OCI-LY1 (cell line): ENCODE data around the gene HPD.

Experiments used
- H2AFZ ChIP-seq: fragments of 200-600 bp; sonication (generic), shearing (Covaris generic); 2 replicates; pipeline ENCODE4 v1.6.0; 2014; ENCODE audit warnings: antibody characterized with exemption, mild to moderate bottlenecking, low read length
- H3F3A ChIP-seq: fragments of 200-600 bp; sonication (generic), shearing (Covaris generic); 2 replicates; pipeline ENCODE4 v1.6.0; 2014; ENCODE audit warnings: mild to moderate bottlenecking, antibody characterized with exemption, low read length, moderate library complexity; ENCODE audit not compliant: insufficient read depth
- H3K27ac ChIP-seq: fragments of 200-600 bp; sonication (generic); 2 replicates; pipeline ENCODE4 v1.5.1; 2014; ENCODE audit warnings: low read length, mixed run types, mild to moderate bottlenecking, low read depth; ENCODE audit not compliant: poor library complexity, severe bottlenecking
- H3K27me3 ChIP-seq: fragments of 200-600 bp; sonication (generic); 2 replicates; pipeline ENCODE4 v1.6.0; 2014; ENCODE audit warnings: antibody characterized with exemption, mild to moderate bottlenecking, low read length, moderate library complexity; ENCODE audit not compliant: insufficient read depth
- H3K36me3 ChIP-seq: fragments of 200-600 bp; sonication (generic); 2 replicates; pipeline ENCODE4 v1.6.1; 2014; ENCODE audit warnings: mild to moderate bottlenecking, antibody characterized with exemption, low read length, moderate library complexity, mixed read lengths; ENCODE audit not compliant: insufficient read depth
- H3K4me1 ChIP-seq: fragments of 200-600 bp; sonication (generic); 2 replicates; pipeline ENCODE4 v1.5.1; 2014; ENCODE audit warnings: mild to moderate bottlenecking, low read length, moderate library complexity; ENCODE audit not compliant: insufficient read depth, severe bottlenecking
- H3K4me2 ChIP-seq: fragments of 200-600 bp; sonication (generic), shearing (Covaris generic); 2 replicates; pipeline ENCODE4 v1.6.1; 2014; ENCODE audit warnings: low read length
- H3K4me3 ChIP-seq: fragments of 200-600 bp; sonication (generic); 2 replicates; pipeline ENCODE4 v1.5.1; 2014; ENCODE audit warnings: low read length, low read depth, mild to moderate bottlenecking, mixed read lengths; ENCODE audit not compliant: poor library complexity, severe bottlenecking
- H3K79me2 ChIP-seq: fragments of 200-600 bp; shearing (Covaris generic); 2 replicates; pipeline ENCODE4 v1.6.1; 2016; ENCODE audit warnings: mixed run types, low read length, mixed read lengths; ENCODE audit not compliant: insufficient read depth
- H3K9ac ChIP-seq: fragments of 200-600 bp; sonication (generic), shearing (Covaris generic); 2 replicates; pipeline ENCODE4 v1.6.1; 2014; ENCODE audit warnings: mild to moderate bottlenecking, low read length, mixed read lengths
- H3K9me2 ChIP-seq: fragments of 200-600 bp; sonication (generic), shearing (Covaris generic); 2 replicates; pipeline ENCODE4 v1.6.1; 2014; ENCODE audit warnings: low read depth, mild to moderate bottlenecking, low read length, mixed read lengths
- H3K9me3 ChIP-seq: fragments of 200-600 bp; shearing (Covaris generic); 2 replicates; pipeline ENCODE4 v1.6.1; 2014; ENCODE audit warnings: low read length, mixed read lengths
- H4K20me1 ChIP-seq: fragments of 200-600 bp; sonication (generic), shearing (Covaris generic); 2 replicates; pipeline ENCODE4 v1.6.0; 2016; ENCODE audit warnings: mild to moderate bottlenecking, low read length; ENCODE audit not compliant: insufficient read depth
- CTCF ChIP-seq: fragments of 200-600 bp; sonication (generic), shearing (Covaris generic); IDR thresholded peaks from 2 replicates; pipeline ENCODE4 v1.5.1; 2017; ENCODE audit warnings: mild to moderate bottlenecking, antibody characterized with exemption, low read length, moderate library complexity, mixed read lengths
- EZH2 ChIP-seq: fragments of 200-600 bp; sonication (generic), shearing (Covaris generic); IDR thresholded peaks from 2 replicates; pipeline ENCODE4 v1.8.0; 2017; ENCODE audit warnings: borderline replicate concordance, mixed run types, mild to moderate bottlenecking, antibody characterized with exemption, low read length, moderate library complexity, mixed read lengths

HPD gene

GRCh38 chr12:121799156-121799841 is 59.4 kb downstream of the HPD start:
- H3K79me2 ChIP-seq: peaks cover 5% of the 10 kb centered on the region; the same call in 1 of the 2 replicates
- no peaks in the 10 kb centered on the region for H3F3A ChIP-seq
- H3K4me1 ChIP-seq: peaks cover 60% of the 10 kb centered on the region
- H3K4me2 ChIP-seq: peak overlapping the region; percentile 75
- H3K27me3 ChIP-seq: no peaks in the 10 kb centered on the region
- no peak overlapping the region for H2AFZ ChIP-seq
- H4K20me1 ChIP-seq: no peaks in the 10 kb centered on the region
- peak overlapping the region; percentile 97 for H3K9ac ChIP-seq
- peak overlapping the region; percentile 79 for H3K4me3 ChIP-seq
- TF ChIP-seq CTCF (no peak), EZH2 (no peak)
- H3K36me3 ChIP-seq: peaks cover 12% of the 10 kb centered on the region; the same call in 1 of the 2 replicates
- peak overlapping the region; percentile 92 for H3K27ac ChIP-seq
- no peaks in the 10 kb centered on the region for H3K9me2 ChIP-seq
- H3K9me3 ChIP-seq: no peaks in the 10 kb centered on the region

- Histone ChIP-seq H3K4me1 (peaks cover 63% of the 10 kb centered on the region), H3K4me2 (peak overlapping the region; percentile 75), H3K4me3 (peak overlapping the region; percentile 79)
These were observed 59.9 kb downstream of the HPD start for GRCh38 chr12:121798787-121799155.

GRCh38 chr12:121797937-121798786 is 60.5 kb downstream of the HPD start:
- H3K4me3 ChIP-seq: peak overlapping the region; percentile 79
- H4K20me1 ChIP-seq: no peaks in the 10 kb centered on the region

More at GRCh38 chr12:121798787-121799155, 59.9 kb downstream of the HPD start:
- no peaks in the 10 kb centered on the region for H4K20me1 ChIP-seq
- H3K9me3 ChIP-seq: no peaks in the 10 kb centered on the region
- H3K9me2 ChIP-seq: no peaks in the 10 kb centered on the region
- peaks cover 12% of the 10 kb centered on the region; the same call in 1 of the 2 replicates for H3K36me3 ChIP-seq
- no peak overlapping the region for H2AFZ ChIP-seq
- peak overlapping the region; percentile 69 for H3K9ac ChIP-seq
- peak overlapping the region; percentile 92 for H3K27ac ChIP-seq
- peaks cover 5% of the 10 kb centered on the region; the same call in 1 of the 2 replicates for H3K79me2 ChIP-seq
- H3K27me3 ChIP-seq: no peaks in the 10 kb centered on the region
- no peaks in the 10 kb centered on the region for H3F3A ChIP-seq
- no peak for TF ChIP-seq CTCF
- TF ChIP-seq EZH2: no peak

More at GRCh38 chr12:121797937-121798786, 60.5 kb downstream of the HPD start:
- H3F3A ChIP-seq: no peaks in the 10 kb centered on the region
- H3K4me2 ChIP-seq: peak overlapping the region; percentile 75
- no peaks in the 10 kb centered on the region for H3K9me2 ChIP-seq
- no peaks in the 10 kb centered on the region for H3K9me3 ChIP-seq
- H3K4me1 ChIP-seq: peaks cover 66% of the 10 kb centered on the region
- H3K27ac ChIP-seq: peak overlapping the region; percentile 92
- H2AFZ ChIP-seq: no peak overlapping the region
- peaks cover 12% of the 10 kb centered on the region; the same call in 1 of the 2 replicates for H3K36me3 ChIP-seq
- H3K79me2 ChIP-seq: peaks cover 5% of the 10 kb centered on the region; the same call in 1 of the 2 replicates
- H3K9ac ChIP-seq: peak overlapping the region; percentile 69
- TF ChIP-seq CTCF: no peak
- TF ChIP-seq EZH2: no peak
- no peaks in the 10 kb centered on the region for H3K27me3 ChIP-seq
